ENCODE measurements around the gene SLC4A3. TPM values are rescaled to one million over a fixed set of nuclear protein-coding genes. Genes with fewer than 3 reads are reported as not detected.

Gene SLC4A3
- total and polyA plus RNA-seq, 2 of the 8 experiments (the other 6 are each of a cell fraction or from before 2014, with no cell fraction given), result 4.8 to 7.4 TPM

GRCh38 chr2:219631904-219632759 is 4.7 kb downstream of the SLC4A3 start:
- WGBS, 2 experiments (ENCODE audit: extremely low coverage in 1 of 2, insufficient coverage in 1 of 2, insufficient read length in 1 of 2, insufficient replicate concordance in 2 of 2, low coverage in 1 of 2, low lambda C conversion rate in 2 of 2, missing lambda C conversion rate in 1 of 2), result 93% methylated on average over 24 of the region's 34 CpGs; no CpG with 5 or more reads in 1 of the 2 experiments

More at GRCh38 chr2:219631904-219632759, 4.7 kb downstream of the SLC4A3 start:
- TF ChIP-seq BACH1 (IDR thresholded peaks at IDR 0.05; ENCODE audit: low read length) (no peak), POLR2AphosphoS5 (IDR thresholded peaks at IDR 0.05; ENCODE audit: low read depth, low read length) (no peak), TBP (IDR thresholded peaks at IDR 0.05; ENCODE audit: low read depth, low read length) (no peak), EGR1 (IDR thresholded peaks at IDR 0.05; ENCODE audit: borderline replicate concordance, low read depth, low read length) (no peak), TCF12 (IDR thresholded peaks at IDR 0.05; ENCODE audit: low read depth, low read length) (no peak), SUZ12 (IDR thresholded peaks at IDR 0.05; ENCODE audit: low read length) (no peak), SIN3A (conservative IDR thresholded peaks at IDR 0.05 in 1 of 2, IDR thresholded peaks at IDR 0.05 in 1 of 2; ENCODE audit: low read depth in 1 of 2, low read length in 2 of 2) (no peak)
- Histone ChIP-seq H3K79me1 (ENCODE audit: low read depth, low read length) (no peaks in the 10 kb centered on the region), H3K4me2 (ENCODE audit: insufficient read depth in 1 of 2, low read depth in 2 of 2, low read length in 2 of 2) (no peak overlapping the region), H2BK120ac (replicated peaks; ENCODE audit: low read depth, low read length) (no peak overlapping the region), H3K27me3 (replicated peaks in 1 of 4; ENCODE audit: control insufficient read depth in 3 of 4, extremely low read depth in 1 of 4, insufficient read depth in 3 of 4, low read length in 3 of 4) (peaks cover 0 to 3% (median 1%) of the 10 kb centered on the region in 4 experiments; a peak in 4 of 7 replicates), H3K9ac (replicated peaks in 1 of 4; ENCODE audit: extremely low read depth in 1 of 4, low read depth in 3 of 4, low read length in 3 of 4) (no peak overlapping the region), H3K4me1 (replicated peaks in 1 of 4; ENCODE audit: control insufficient read depth in 3 of 4, insufficient read depth in 4 of 4, low read length in 3 of 4) (peaks cover 0 to 8% (median 4%) of the 10 kb centered on the region in 4 experiments; a peak in 5 of 7 replicates), H2BK5ac (ENCODE audit: low read depth, low read length) (no peak overlapping the region), H4K91ac (replicated peaks; ENCODE audit: insufficient read length, low read length) (no peak overlapping the region), H2AFZ (ENCODE audit: low read length) (no peak overlapping the region), H4K8ac (ENCODE audit: extremely low read depth, insufficient read depth, low read length) (no peak overlapping the region), H3K27ac (ENCODE audit: low read depth, low read length) (no peak overlapping the region), H3K23ac (ENCODE audit: insufficient read length) (no peak overlapping the region), H2BK15ac (ENCODE audit: low read length) (no peak overlapping the region), H2BK12ac (ENCODE audit: low read depth, low read length) (no peak overlapping the region), H2BK20ac (ENCODE audit: low read length) (no peak overlapping the region), H3K9me3 (ENCODE audit: insufficient read depth in 2 of 2, low read depth in 1 of 2, low read length in 1 of 2) (no peaks in the 10 kb centered on the region), H3K36me3 (ENCODE audit: control insufficient read depth in 2 of 4, insufficient read depth in 4 of 4, low read length in 3 of 4) (no peaks in the 10 kb centered on the region), H3K14ac (ENCODE audit: insufficient read length) (no peak overlapping the region), H2AK5ac (ENCODE audit: low read depth, low read length) (no peak overlapping the region), H3K23me2 (ENCODE audit: low read depth, low read length) (peaks cover 2% of the 10 kb centered on the region; the same call in 1 of the 2 replicates), H3K18ac (ENCODE audit: extremely low read depth, low read length) (no peak overlapping the region), H4K20me1 (replicated peaks in 1 of 2; ENCODE audit: control insufficient read depth in 1 of 2, insufficient read depth in 2 of 2, low read length in 2 of 2) (peaks cover 0 to 2% of the 10 kb centered on the region in 2 experiments), H3K56ac (replicated peaks; ENCODE audit: insufficient read length, low read depth, low read length) (no peak overlapping the region), H3K79me2 (ENCODE audit: control insufficient read depth in 1 of 2, insufficient read depth in 2 of 2, low read length in 2 of 2) (no peaks in the 10 kb centered on the region), H3K4ac (replicated peaks; ENCODE audit: insufficient read length, low read depth, low read length) (no peak overlapping the region), H4K5ac (ENCODE audit: insufficient read length, low read depth, low read length) (no peak overlapping the region), H3K4me3 (ENCODE audit: extremely low read depth in 1 of 4, insufficient read depth in 2 of 4, low read depth in 3 of 4, low read length in 4 of 4) (no peak overlapping the region)
- ChIA-PET POLR2A (ENCODE audit: partially characterized antibody) (interaction anchor here (1.1 to 2.1 kb wide), 4 partner anchors 9 to 55 kb away, joined by 3 to 7 read pairs (median 4); no protein-coding TSS in a partner anchor), CTCF (ENCODE audit: partially characterized antibody) (interaction anchor here (0.6 to 22.0 kb wide), 10 partner anchors 11 to 425 kb away, joined by 3 to 356 read pairs (median 12); no protein-coding TSS in a partner anchor)
- no peak for FAIRE-seq
- DNase-seq (ENCODE audit: low read depth in 1 of 2, low spot score in 2 of 2), result no peak
